Measurements from ENCODE around the gene SMCO2. TPM values are rescaled to one million over a fixed set of nuclear protein-coding genes. Genes with fewer than 3 reads are reported as not detected.

Gene SMCO2
- total RNA-seq (ENCODE audit: unreplicated experiment): 0.46 TPM
- long read RNA-seq, partial matches to known transcripts: 0 of 1 reads
- long read RNA-seq, other reads (novel, unspliced or antisense): 1 of 1 reads

DNA sequence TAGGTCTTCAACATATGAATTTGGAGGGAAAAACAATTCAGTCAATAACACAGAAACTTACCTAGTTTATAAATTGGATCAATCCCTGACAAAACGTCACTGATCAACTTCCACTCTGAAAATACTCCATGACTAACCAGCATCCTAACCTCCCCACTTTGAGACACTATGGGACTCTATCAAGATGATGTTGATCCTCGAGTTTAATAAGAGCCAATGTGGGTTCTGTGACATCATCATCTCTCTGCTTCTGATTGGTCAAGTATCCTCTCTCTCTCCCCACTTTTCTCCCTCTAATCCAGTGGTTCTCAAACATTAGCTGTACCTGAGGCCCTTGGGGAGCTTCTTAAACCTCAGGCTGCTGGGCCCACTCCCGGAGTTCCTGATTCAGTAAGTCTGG, at the start of gene SMCO2:
Gene SMCO2 (plus strand): TSS at position 301 of the 400 bp plus-strand sequence. CDS start 23,896 bp downstream, outside the sequence.
- no peak for DNase-seq (ENCODE audit: low spot score)
- peaks cover 7% of the 10 kb centered on the region for H3K36me3 Mint-ChIP-seq (ENCODE audit: low read depth, unreplicated experiment)
- H3K27ac Mint-ChIP-seq (ENCODE audit: unreplicated experiment): peak within 1 kb of the TSS; percentile 3
- H3K4me3 Mint-ChIP-seq (ENCODE audit: unreplicated experiment): peak within 1 kb of the TSS; percentile 37
- H3K4me1 Mint-ChIP-seq (ENCODE audit: unreplicated experiment): no peaks in the 10 kb centered on the region
- TF ChIP-seq, protein P1, sequence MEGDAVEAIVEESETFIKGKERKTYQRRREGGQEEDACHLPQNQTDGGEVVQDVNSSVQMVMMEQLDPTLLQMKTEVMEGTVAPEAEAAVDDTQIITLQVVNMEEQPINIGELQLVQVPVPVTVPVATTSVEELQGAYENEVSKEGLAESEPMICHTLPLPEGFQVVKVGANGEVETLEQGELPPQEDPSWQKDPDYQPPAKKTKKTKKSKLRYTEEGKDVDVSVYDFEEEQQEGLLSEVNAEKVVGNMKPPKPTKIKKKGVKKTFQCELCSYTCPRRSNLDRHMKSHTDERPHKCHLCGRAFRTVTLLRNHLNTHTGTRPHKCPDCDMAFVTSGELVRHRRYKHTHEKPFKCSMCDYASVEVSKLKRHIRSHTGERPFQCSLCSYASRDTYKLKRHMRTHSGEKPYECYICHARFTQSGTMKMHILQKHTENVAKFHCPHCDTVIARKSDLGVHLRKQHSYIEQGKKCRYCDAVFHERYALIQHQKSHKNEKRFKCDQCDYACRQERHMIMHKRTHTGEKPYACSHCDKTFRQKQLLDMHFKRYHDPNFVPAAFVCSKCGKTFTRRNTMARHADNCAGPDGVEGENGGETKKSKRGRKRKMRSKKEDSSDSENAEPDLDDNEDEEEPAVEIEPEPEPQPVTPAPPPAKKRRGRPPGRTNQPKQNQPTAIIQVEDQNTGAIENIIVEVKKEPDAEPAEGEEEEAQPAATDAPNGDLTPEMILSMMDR (IDR thresholded peaks at IDR 0.05; ENCODE audit: unreplicated experiment): no peak
- H3K27me3 Mint-ChIP-seq (ENCODE audit: unreplicated experiment): peaks cover 2% of the 10 kb centered on the region
- no peaks in the 10 kb centered on the region for H3K9me3 Mint-ChIP-seq (ENCODE audit: unreplicated experiment)

DNA sequence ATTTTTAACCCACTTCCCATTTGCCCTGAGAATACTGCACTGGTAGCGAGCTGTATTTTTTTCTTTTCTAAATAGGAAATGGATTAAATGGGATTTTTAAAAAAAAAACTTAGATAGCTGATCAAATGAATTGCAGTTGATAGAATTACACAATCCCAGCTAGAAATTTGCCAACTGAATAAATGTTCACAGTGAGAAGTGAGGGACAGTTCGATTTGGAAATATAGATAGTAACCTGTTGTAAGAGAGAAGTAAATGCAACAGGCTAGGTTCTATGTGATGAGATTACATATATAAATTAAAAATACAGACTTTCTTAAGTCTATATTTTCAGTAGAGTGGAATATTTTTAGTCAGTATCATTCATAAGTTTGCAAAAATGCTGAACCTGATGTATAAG, 48.1 kb upstream of the SMCO2 start:
- Mint-ChIP-seq H3K4me1 (ENCODE audit: unreplicated experiment) (peaks cover 5% of the 10 kb centered on the region), H3K9me3 (ENCODE audit: unreplicated experiment) (no peaks in the 10 kb centered on the region), H3K4me3 (ENCODE audit: unreplicated experiment) (no peak overlapping the region), H3K36me3 (ENCODE audit: low read depth, unreplicated experiment) (peaks cover 6% of the 10 kb centered on the region), H3K27ac (ENCODE audit: unreplicated experiment) (no peak overlapping the region), H3K27me3 (ENCODE audit: unreplicated experiment) (no peaks in the 10 kb centered on the region)
- DNase-seq (ENCODE audit: low spot score): no peak
- TF ChIP-seq, protein P1 (IDR thresholded peaks at IDR 0.05; ENCODE audit: unreplicated experiment): no peak

DNA sequence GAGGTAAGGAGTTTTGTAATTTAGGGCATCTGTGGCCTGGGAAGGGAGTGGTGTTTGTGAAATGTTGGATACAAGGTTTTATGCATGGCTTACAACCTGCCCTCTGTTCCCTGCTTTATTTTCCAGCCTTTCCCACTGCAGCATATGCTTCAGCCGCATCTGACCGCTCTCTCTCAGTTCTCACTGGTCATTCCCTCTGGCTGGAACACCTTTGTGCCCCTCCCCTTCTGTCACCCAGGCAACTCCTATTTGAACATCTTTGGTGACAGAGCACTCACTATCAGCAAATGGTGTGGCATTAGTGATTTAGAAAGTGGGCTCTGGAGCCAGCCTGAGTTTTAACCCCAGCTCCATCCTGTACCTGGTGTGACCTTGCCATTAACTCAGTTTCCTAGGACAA, 47.5 kb upstream of the SMCO2 start:
- Mint-ChIP-seq H3K4me3 (ENCODE audit: unreplicated experiment) (no peak overlapping the region), H3K27ac (ENCODE audit: unreplicated experiment) (no peak overlapping the region)
- TF ChIP-seq, protein P1 (IDR thresholded peaks at IDR 0.05; ENCODE audit: unreplicated experiment): no peak

DNA sequence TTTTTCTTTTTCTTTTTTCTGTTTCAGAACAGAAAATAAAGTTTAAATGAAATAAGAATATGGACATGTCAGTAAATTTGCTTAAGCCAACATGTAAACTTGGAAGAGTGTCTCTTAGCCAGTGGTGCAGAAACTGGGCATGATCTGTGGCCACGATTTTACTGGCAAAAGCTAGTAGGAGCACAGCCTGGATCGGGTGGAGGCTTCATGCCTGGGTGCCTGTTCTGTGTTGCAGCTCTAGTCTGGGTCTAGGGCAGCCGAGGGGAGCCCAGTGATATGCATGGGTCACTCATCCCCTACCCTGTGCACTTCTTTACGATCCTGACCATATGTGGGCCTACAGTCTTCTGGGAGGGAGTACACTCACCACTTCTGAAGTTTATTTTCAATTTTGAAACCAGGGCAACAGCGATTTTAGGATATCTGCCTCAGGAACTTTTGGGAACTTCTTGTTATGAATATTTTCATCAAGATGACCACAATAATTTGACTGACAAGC, 45.6 kb upstream of the SMCO2 start:
- no peaks in the 10 kb centered on the region for H3K27me3 Mint-ChIP-seq (ENCODE audit: unreplicated experiment)
- H3K36me3 Mint-ChIP-seq (ENCODE audit: low read depth, unreplicated experiment): peaks cover 22% of the 10 kb centered on the region
- no peak overlapping the region for H3K4me3 Mint-ChIP-seq (ENCODE audit: unreplicated experiment)
- TF ChIP-seq, protein P1 (IDR thresholded peaks at IDR 0.05; ENCODE audit: unreplicated experiment): no peak
- no peaks in the 10 kb centered on the region for H3K9me3 Mint-ChIP-seq (ENCODE audit: unreplicated experiment)
- peaks cover 5% of the 10 kb centered on the region for H3K4me1 Mint-ChIP-seq (ENCODE audit: unreplicated experiment)
- no peak for DNase-seq (ENCODE audit: low spot score)
- H3K27ac Mint-ChIP-seq (ENCODE audit: unreplicated experiment): no peak overlapping the region

More for the DNA sequence above, 47.5 kb upstream of the SMCO2 start:
- peaks cover 6% of the 10 kb centered on the region for H3K36me3 Mint-ChIP-seq (ENCODE audit: low read depth, unreplicated experiment)
- no peaks in the 10 kb centered on the region for H3K27me3 Mint-ChIP-seq (ENCODE audit: unreplicated experiment)
- peaks cover 5% of the 10 kb centered on the region for H3K4me1 Mint-ChIP-seq (ENCODE audit: unreplicated experiment)
- no peaks in the 10 kb centered on the region for H3K9me3 Mint-ChIP-seq (ENCODE audit: unreplicated experiment)
- DNase-seq (ENCODE audit: low spot score): no peak

DNA sequence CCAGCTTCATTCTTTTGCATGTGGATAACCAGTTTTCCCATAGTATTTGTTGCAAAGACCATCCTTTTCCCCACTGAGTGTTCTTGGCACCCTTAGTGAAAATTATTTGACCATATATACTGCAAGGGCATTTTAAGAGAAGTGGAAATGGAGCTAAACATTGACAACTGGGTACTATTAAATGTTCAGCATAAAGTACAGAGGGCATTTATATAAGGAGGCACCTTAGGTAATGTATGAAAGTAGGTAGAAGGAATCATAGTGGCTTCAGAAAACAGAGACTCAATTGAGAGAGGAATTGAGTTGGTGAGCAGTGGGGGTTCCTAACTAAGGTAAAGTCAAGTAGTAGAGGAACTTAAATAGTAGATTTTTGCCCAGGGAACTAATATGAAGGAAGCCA, 34.5 kb upstream of the SMCO2 start:
- Mint-ChIP-seq H3K4me1 (ENCODE audit: unreplicated experiment) (no peaks in the 10 kb centered on the region), H3K27ac (ENCODE audit: unreplicated experiment) (no peak overlapping the region), H3K36me3 (ENCODE audit: low read depth, unreplicated experiment) (peaks cover 12% of the 10 kb centered on the region), H3K9me3 (ENCODE audit: unreplicated experiment) (no peaks in the 10 kb centered on the region), H3K4me3 (ENCODE audit: unreplicated experiment) (no peak overlapping the region), H3K27me3 (ENCODE audit: unreplicated experiment) (peaks cover 1% of the 10 kb centered on the region)
- TF ChIP-seq, protein P1 (IDR thresholded peaks at IDR 0.05; ENCODE audit: unreplicated experiment): no peak
- DNase-seq (ENCODE audit: low spot score): no peak
